ENCODE measurements around the gene DIPK1C. TPM values are rescaled to one million over a fixed set of nuclear protein-coding genes. Genes with fewer than 3 reads are reported as not detected.

DIPK1C gene
- total RNA-seq, 2 donors from 2014 or later = not detected

DNA sequence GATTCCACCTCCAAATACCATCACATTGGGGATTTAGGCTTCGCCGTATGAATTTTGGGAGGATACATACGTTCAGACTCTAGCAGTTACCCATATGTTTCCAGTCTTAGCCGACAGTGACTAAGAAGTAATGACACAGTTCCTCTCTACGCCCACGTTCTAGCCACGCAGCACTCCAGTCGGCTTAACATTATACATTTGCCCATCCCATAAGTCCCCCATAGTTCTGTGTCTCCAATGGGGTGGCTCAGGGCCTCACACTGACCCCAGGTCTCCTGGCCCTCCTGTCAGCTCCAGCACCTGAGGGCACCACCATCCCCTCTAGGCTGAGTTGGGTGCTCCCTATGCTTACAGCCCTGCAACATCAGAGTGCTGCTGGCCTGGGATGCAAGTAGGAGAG is 20.7 kb upstream of the DIPK1C start:
- Mint-ChIP-seq H3K27me3 (peaks cover 0 to 3% of the 10 kb centered on the region in 2 donors), H3K36me3 (no peaks in the 10 kb centered on the region), H3K27ac (no peak overlapping the region), H3K4me3 (no peak overlapping the region), H3K4me1 (ENCODE audit: low read depth in 2 of 2) (no peaks in the 10 kb centered on the region), H3K9me3 (no peaks in the 10 kb centered on the region)
- DNase-seq (ENCODE audit: low spot score) (no peak), ATAC-seq (peak in 1 of 2 donors; percentile 11)

DNA sequence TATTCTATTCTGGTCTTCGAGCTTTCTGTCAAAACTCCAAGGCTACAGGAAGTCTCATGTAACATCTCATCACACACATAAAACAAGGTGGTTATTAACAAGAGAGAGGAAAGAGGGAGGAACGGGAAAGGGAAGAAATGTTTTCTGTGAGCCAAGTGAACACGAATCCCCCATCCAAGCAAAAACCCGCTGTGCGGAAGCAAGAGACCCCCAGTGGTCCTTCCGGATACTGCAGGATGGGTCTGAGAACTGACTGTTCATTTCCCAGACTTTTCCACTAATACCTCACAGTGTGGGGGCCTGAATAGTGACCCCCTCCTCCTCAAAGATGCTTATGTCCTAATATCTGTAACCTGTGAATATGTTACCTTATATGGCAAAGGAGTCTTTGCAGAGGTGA is 19.0 kb upstream of the DIPK1C start:
- H3K27me3 Mint-ChIP-seq = peaks cover 0 to 2% of the 10 kb centered on the region in 2 donors
- ATAC-seq (no peak), DNase-seq (ENCODE audit: low spot score) (no peak)
- no peaks in the 10 kb centered on the region for H3K4me1 Mint-ChIP-seq (ENCODE audit: low read depth in 2 of 2)
- no peak overlapping the region for H3K27ac Mint-ChIP-seq
- H3K4me3 Mint-ChIP-seq = no peak overlapping the region
- no peaks in the 10 kb centered on the region for H3K36me3 Mint-ChIP-seq
- H3K9me3 Mint-ChIP-seq = no peaks in the 10 kb centered on the region

DNA sequence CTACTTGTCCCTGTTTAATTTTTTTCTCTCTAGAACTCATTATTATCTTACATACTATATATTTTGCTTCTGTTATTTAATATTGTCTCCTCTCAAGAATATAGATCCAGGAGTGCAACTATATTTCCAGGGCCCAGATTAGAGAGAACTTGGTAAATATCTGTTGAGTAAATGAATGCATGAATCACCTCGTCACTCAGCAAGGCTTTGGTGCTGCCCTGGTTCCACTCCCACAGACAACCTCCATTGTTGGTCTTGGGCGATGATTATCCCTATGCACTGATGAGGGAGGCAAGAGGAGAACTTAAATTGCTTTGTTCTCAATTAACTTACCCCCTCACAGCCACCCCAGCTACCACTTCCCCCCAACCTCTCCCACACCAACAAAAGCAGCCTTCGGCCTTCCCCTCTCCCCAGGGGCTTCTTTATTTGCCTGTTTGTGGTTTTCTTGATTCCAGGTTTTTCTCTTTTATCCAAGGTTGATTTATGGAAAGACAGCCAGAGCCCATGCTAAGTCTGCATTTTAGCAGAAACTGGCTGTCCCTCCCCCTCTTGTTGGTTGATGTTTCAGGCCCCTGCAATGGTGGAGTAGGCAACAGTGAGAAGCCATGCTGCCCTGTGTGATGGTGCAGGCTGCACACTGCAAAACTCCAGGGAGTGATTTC is 17.0 kb upstream of the DIPK1C start:
- ATAC-seq (no peak), DNase-seq (ENCODE audit: low spot score) (no peak)
- H3K4me1 Mint-ChIP-seq (ENCODE audit: low read depth in 2 of 2) = no peaks in the 10 kb centered on the region
- H3K36me3 Mint-ChIP-seq = peaks cover 8% of the 10 kb centered on the region
- no peak overlapping the region for H3K4me3 Mint-ChIP-seq
- H3K27me3 Mint-ChIP-seq = peaks cover under 1 to 12% of the 10 kb centered on the region in 2 donors
- H3K9me3 Mint-ChIP-seq = peaks cover 8% of the 10 kb centered on the region
- no peak overlapping the region for H3K27ac Mint-ChIP-seq

DNA sequence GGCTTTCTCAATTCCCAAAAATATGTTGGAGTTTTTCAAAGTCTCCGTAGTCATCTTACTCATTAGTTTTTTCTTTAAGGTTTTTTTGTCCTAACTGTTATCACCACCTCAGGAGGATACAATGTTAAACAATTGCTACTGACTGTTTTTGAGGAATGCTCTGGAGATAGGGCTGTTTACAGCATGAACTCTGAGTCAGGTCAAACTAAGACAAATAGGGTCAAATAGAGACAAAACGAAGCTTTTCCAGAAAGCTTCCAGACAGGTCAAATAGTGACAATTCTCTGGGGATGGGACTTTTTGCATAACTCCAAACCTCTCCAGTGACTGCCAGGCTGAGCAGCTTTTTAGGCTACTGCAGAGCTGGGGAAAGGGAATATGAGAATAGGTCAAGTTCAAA is 15.2 kb upstream of the DIPK1C start:
- Mint-ChIP-seq H3K27ac (no peak overlapping the region), H3K27me3 (peaks cover 14 to 15% of the 10 kb centered on the region in 2 donors), H3K9me3 (peaks cover 8% of the 10 kb centered on the region), H3K4me1 (ENCODE audit: low read depth in 2 of 2) (no peaks in the 10 kb centered on the region), H3K4me3 (no peak overlapping the region), H3K36me3 (peaks cover 8% of the 10 kb centered on the region)
- no peak for ATAC-seq
- no peak for DNase-seq (ENCODE audit: low spot score)

DNA sequence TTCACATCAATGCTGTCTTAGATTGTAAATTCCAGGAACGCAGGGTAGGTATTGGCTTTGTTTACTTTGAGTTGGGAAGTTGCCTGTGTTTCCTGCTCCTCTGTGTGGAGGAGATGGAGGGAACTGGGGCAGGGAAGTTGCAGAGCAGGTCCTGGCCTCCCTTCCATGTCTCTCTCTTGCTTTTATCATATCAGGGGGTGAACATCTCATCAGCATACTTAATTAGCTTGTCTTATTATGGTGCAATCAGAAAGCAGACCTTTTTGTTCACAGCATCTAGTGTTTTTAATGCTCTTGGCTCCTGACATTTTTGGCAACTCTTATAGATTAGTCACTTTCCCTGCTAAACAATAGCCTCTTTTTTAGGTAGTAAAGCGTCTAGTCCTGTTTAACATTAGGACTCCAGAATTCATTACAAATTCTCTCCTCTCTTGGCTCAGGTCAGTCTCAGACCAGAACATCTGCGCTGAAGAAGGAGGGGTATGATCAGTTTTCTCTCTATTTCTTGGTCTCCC is 11.5 kb upstream of the DIPK1C start:
- ATAC-seq (no peak), DNase-seq (ENCODE audit: low spot score) (no peak)
- Mint-ChIP-seq H3K36me3 (peaks cover 8% of the 10 kb centered on the region), H3K27me3 (peaks cover 22 to 32% of the 10 kb centered on the region in 2 donors), H3K27ac (no peak overlapping the region), H3K4me3 (no peak overlapping the region), H3K9me3 (peaks cover 8% of the 10 kb centered on the region), H3K4me1 (ENCODE audit: low read depth in 2 of 2) (no peaks in the 10 kb centered on the region)

DNA sequence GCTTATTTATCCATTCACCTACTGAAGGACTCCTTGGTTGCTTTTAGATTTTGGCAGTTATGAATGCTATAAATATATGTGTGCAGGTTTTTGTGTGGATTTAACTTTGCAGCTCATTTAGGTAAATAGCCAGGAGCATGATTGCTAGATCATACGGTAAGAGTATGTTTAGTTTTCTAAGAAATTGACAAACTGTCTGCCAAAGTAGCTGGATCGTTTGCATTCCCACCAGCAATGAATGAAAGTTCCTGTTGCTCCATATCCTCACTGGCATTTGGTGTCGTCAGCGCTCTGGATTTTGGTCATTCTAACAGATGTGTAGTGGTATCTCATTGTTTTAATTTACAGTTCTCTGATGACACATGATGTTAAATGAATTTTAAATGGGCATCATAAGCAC is 8.7 kb upstream of the DIPK1C start:
- Mint-ChIP-seq H3K4me3 (no peak overlapping the region), H3K27ac (no peak overlapping the region), H3K36me3 (peaks cover 8% of the 10 kb centered on the region), H3K9me3 (peaks cover 8% of the 10 kb centered on the region), H3K27me3 (peaks cover 29 to 42% of the 10 kb centered on the region in 2 donors), H3K4me1 (ENCODE audit: low read depth in 2 of 2) (no peaks in the 10 kb centered on the region)
- ATAC-seq (no peak), DNase-seq (ENCODE audit: low spot score) (no peak)

DNA sequence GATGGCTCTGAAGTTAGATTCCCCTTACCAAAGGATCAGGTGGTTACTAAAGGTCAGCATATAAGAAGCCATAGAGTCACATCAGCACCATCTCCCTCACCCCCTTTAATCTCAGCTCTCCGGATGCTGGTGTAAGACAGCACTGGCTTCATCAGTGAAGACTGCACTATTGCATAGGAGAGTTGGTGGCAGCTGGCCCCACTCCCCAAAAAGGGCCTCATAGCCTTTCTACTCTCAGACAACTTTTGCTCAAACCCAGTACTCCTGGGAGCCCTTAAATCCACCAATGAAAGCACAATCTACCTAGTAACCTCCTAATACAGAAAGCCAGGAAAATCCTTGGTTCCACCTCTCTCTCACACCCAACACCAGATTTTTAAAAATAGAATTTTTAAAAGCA is 6.9 kb upstream of the DIPK1C start:
- no peak overlapping the region for H3K4me3 Mint-ChIP-seq
- ATAC-seq = no peak

DNA sequence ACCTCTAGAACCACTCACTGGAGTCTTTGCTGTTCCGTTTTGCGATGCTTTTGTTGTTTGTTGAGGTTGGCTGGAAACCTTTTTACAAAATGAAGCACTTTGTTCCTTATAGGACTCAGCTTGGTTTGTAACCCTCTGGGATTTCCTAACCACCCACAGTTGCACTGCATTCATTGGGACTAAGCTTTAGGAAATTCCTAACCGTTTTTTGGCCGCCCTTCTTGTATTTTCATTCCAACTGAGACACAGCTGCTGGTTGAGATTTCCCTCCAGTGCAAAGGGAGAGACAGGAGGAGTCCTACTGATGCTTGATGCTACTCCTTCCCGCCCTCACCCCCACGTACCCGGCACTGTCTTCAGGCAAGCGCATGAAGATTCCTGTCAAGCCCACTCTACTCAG is 6.1 kb upstream of the DIPK1C start:
- ATAC-seq = no peak
- Mint-ChIP-seq H3K27me3 (peaks cover 24 to 53% of the 10 kb centered on the region in 2 donors), H3K4me3 (no peak overlapping the region), H3K27ac (no peak overlapping the region), H3K36me3 (no peaks in the 10 kb centered on the region), H3K4me1 (ENCODE audit: low read depth in 2 of 2) (no peaks in the 10 kb centered on the region), H3K9me3 (no peaks in the 10 kb centered on the region)
- no peak for DNase-seq (ENCODE audit: low spot score)

More for the DNA sequence above, 6.9 kb upstream of the DIPK1C start:
- DNase-seq (ENCODE audit: low spot score) = peak; percentile 35
- H3K9me3 Mint-ChIP-seq = no peaks in the 10 kb centered on the region
- no peaks in the 10 kb centered on the region for H3K4me1 Mint-ChIP-seq (ENCODE audit: low read depth in 2 of 2)
- H3K36me3 Mint-ChIP-seq = no peaks in the 10 kb centered on the region
- H3K27me3 Mint-ChIP-seq = peaks cover 22 to 53% of the 10 kb centered on the region in 2 donors
- no peak overlapping the region for H3K27ac Mint-ChIP-seq

DNA sequence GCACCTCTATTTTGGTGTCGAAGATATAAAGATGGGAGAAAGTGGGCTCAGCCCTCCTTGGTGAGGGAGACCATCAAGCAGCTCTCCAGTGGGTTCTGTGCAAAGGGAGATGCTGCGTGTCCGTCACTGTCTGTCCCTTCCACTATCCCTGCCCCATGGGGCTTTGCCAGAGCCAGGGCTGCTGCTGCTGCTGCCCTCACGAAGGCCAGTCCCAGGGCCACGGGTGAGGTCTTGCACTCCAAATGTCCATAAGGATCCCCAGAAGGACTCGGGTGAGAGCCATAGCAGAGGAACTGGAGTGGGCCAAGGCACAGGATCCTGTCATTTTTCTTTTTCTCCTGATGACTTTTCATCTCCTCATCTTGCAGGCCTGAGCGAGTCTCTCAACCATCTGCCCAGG is 3.7 kb upstream of the DIPK1C start:
- peaks cover 27 to 55% of the 10 kb centered on the region in 2 donors for H3K27me3 Mint-ChIP-seq
- no peaks in the 10 kb centered on the region for H3K9me3 Mint-ChIP-seq
- H3K4me1 Mint-ChIP-seq (ENCODE audit: low read depth in 2 of 2) = no peaks in the 10 kb centered on the region
- DNase-seq (ENCODE audit: low spot score) = no peak
- H3K36me3 Mint-ChIP-seq = no peaks in the 10 kb centered on the region
- no peak for ATAC-seq
- no peak overlapping the region for H3K27ac Mint-ChIP-seq
- H3K4me3 Mint-ChIP-seq = no peak overlapping the region

DNA sequence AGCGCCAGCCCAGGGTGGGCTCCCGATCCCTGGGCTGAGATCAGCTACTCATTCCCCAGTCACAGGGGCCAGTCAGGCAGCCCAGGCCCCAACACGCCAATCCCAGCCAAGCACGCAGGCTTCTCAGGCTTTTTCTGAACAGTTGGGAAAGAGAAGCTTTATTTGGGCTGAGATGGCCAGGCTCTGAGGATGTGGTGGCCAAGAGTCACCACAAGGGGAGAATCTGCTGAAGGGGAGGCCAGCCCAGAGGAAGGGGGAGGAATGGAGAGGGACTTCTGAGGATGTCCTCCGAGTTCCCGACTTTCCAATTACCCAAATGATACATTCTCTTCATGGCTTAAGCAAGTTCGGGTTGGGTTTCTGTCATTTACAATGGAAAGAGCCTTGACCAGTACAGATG is 2.8 kb upstream of the DIPK1C start:
- Mint-ChIP-seq H3K4me3 (no peak overlapping the region), H3K4me1 (ENCODE audit: low read depth in 2 of 2) (no peaks in the 10 kb centered on the region), H3K9me3 (no peaks in the 10 kb centered on the region), H3K27me3 (peaks cover 27 to 55% of the 10 kb centered on the region in 2 donors), H3K27ac (no peak overlapping the region), H3K36me3 (no peaks in the 10 kb centered on the region)
- ATAC-seq = no peak
- DNase-seq (ENCODE audit: low spot score) = no peak

DNA sequence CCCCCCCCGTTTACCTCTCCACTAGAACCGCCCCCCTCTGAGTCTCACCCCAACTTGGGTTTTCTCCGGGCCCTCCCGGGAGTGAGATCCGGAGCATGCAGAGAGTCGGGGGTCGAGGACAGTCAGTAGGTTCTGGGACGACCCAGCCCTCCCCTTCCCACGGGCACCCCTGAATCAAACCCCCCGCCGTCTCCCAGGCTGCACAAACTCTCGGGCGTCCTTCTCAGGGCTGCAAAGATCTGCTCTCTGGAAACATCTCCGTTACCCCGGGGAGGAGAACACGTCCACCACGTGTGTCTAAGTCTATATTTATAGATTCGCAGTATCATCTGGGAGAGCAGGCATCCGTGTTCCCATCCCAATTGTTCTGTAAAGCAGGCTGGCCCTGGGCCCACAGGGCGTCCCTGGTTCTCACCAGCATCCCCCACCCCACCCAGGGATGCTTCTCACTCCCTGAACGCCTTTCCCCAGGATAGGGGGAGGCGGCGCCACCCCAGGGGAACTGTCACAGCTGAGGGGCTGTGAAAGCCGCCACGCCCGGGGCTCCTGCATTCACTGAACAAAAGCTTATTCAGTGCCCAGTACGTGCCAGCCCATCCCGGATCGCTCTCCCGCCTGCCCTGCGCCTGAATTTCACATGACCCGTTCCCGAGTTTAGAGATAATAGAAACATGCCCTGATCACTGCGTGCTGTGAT is 765 bp upstream of the DIPK1C start:
- Mint-ChIP-seq H3K36me3 (no peaks in the 10 kb centered on the region), H3K4me1 (ENCODE audit: low read depth in 2 of 2) (no peaks in the 10 kb centered on the region), H3K9me3 (no peaks in the 10 kb centered on the region), H3K27me3 (peaks cover 28 to 58% of the 10 kb centered on the region in 2 donors), H3K4me3 (no peak overlapping the region), H3K27ac (no peak overlapping the region)
- no peak for ATAC-seq
- DNase-seq (ENCODE audit: low spot score) = peak; percentile 44

DNA sequence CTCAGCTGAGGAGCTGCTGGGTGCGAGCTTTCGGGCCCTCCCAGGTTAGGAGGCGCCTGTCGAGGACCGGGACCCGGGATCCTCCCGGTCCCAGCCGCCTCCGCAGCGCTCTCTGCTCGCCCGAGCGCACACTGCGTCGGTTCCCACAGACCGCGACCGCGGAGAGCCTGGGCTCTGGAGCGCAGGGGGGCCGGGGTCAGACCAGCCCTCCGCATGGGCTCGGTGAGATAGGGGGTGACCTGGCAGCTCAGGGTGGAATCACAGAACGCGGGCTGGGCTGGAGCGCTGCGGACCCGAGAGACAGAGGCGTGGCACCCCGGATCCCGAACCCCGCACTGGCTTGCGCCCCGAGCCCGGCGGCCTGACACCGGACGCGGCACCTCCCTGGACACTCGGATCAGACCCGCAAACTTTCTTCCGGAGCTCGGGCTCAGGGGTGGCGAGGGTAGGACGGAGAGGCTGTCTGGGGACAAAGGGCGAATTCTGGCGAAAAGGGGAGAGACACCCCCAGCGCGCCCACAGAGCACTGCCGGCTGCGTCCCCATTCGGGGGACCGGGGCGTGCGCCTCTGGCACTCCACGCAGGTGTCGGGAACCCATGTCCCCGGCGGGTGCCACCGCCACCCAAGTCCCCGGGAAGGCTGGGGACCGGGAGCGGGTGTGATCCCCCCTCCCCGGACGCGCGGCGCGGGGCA is 612 bp downstream of the DIPK1C start:
- peak; percentile 60 for DNase-seq (ENCODE audit: low spot score)
- Mint-ChIP-seq H3K36me3 (no peaks in the 10 kb centered on the region), H3K27me3 (peaks cover 26 to 55% of the 10 kb centered on the region in 2 donors), H3K4me1 (ENCODE audit: low read depth in 2 of 2) (no peaks in the 10 kb centered on the region), H3K27ac (no peak overlapping the region), H3K9me3 (no peaks in the 10 kb centered on the region), H3K4me3 (no peak overlapping the region)
- peak; percentile 25 to 37 for ATAC-seq

DNA sequence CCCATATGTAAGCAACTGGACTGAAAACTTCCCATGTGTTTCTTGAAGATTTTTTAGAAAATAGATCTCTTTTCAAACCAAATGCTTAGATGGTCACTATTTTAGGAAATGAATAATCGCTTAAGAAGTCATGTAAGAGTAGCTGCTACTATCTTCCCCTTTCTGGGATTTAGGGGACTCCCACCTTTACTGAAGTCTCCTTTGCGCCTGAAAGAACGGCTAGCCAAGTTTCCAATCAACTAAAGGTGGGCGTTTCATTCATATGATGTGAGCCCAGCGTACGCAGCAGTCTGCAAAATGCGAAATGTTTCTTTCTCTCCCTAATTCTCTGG is 1.1 kb downstream of the DIPK1C start:
- peaks cover 26 to 55% of the 10 kb centered on the region in 2 donors for H3K27me3 Mint-ChIP-seq

DNA sequence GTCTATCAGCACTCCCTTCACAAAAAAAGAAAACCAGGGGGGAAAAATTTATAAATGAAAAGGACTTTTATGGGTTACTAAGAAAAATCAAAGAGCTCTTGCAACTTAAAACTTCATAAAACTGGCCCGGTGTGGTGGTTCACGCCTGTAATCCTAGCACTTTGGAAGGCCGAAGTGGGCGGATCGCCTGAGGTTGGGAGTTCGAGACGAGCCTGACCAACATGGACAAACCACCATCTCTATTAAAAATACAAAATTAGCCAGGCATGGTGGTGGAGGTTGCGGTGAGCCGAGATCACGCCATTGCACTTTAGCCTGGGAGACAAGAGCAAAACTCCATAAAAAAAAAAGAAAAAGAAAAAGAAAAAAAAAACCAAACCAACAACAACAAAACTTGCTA is 1.7 kb downstream of the DIPK1C start:
- Mint-ChIP-seq H3K9me3 (no peaks in the 10 kb centered on the region), H3K4me1 (ENCODE audit: low read depth in 2 of 2) (no peaks in the 10 kb centered on the region), H3K36me3 (no peaks in the 10 kb centered on the region), H3K27ac (no peak overlapping the region), H3K4me3 (no peak overlapping the region), H3K27me3 (peaks cover 26 to 53% of the 10 kb centered on the region in 2 donors)
- ATAC-seq (no peak), DNase-seq (ENCODE audit: low spot score) (no peak)

More for the DNA sequence above, 1.1 kb downstream of the DIPK1C start:
- H3K27ac Mint-ChIP-seq = no peak overlapping the region
- H3K36me3 Mint-ChIP-seq = no peaks in the 10 kb centered on the region
- H3K4me3 Mint-ChIP-seq = no peak overlapping the region
- ATAC-seq (no peak), DNase-seq (ENCODE audit: low spot score) (no peak)
- no peaks in the 10 kb centered on the region for H3K9me3 Mint-ChIP-seq
- H3K4me1 Mint-ChIP-seq (ENCODE audit: low read depth in 2 of 2) = no peaks in the 10 kb centered on the region

All from natural killer cell treated with Interleukin-12 subunit alpha and Interleukin-12 subunit beta and Interleukin-15 and Interleukin-18, amount 100 ng/mL, for 72 hours (primary cell).